ENCODE data around the gene PPEF2.

DNA sequence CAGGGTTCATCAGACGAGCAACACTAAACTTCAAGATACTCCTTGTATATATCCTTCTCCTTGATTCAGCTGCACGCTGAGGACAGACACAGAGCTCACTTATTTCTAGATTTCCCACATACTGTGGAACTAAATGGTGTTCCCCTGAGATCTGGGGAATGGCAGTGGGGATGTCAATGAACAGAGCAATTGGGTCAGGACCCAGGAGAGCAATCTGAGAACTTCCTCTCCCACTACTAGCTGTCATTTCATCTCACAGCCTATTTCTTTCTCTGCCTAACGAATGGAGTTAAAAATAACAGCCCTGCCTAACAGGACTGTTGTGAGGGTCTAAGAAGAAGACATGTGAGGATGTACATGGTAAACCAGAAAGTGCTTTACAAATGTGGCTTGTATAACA is 27.9 kb upstream of the PPEF2 start:
- TF ChIP-seq, protein P1, sequence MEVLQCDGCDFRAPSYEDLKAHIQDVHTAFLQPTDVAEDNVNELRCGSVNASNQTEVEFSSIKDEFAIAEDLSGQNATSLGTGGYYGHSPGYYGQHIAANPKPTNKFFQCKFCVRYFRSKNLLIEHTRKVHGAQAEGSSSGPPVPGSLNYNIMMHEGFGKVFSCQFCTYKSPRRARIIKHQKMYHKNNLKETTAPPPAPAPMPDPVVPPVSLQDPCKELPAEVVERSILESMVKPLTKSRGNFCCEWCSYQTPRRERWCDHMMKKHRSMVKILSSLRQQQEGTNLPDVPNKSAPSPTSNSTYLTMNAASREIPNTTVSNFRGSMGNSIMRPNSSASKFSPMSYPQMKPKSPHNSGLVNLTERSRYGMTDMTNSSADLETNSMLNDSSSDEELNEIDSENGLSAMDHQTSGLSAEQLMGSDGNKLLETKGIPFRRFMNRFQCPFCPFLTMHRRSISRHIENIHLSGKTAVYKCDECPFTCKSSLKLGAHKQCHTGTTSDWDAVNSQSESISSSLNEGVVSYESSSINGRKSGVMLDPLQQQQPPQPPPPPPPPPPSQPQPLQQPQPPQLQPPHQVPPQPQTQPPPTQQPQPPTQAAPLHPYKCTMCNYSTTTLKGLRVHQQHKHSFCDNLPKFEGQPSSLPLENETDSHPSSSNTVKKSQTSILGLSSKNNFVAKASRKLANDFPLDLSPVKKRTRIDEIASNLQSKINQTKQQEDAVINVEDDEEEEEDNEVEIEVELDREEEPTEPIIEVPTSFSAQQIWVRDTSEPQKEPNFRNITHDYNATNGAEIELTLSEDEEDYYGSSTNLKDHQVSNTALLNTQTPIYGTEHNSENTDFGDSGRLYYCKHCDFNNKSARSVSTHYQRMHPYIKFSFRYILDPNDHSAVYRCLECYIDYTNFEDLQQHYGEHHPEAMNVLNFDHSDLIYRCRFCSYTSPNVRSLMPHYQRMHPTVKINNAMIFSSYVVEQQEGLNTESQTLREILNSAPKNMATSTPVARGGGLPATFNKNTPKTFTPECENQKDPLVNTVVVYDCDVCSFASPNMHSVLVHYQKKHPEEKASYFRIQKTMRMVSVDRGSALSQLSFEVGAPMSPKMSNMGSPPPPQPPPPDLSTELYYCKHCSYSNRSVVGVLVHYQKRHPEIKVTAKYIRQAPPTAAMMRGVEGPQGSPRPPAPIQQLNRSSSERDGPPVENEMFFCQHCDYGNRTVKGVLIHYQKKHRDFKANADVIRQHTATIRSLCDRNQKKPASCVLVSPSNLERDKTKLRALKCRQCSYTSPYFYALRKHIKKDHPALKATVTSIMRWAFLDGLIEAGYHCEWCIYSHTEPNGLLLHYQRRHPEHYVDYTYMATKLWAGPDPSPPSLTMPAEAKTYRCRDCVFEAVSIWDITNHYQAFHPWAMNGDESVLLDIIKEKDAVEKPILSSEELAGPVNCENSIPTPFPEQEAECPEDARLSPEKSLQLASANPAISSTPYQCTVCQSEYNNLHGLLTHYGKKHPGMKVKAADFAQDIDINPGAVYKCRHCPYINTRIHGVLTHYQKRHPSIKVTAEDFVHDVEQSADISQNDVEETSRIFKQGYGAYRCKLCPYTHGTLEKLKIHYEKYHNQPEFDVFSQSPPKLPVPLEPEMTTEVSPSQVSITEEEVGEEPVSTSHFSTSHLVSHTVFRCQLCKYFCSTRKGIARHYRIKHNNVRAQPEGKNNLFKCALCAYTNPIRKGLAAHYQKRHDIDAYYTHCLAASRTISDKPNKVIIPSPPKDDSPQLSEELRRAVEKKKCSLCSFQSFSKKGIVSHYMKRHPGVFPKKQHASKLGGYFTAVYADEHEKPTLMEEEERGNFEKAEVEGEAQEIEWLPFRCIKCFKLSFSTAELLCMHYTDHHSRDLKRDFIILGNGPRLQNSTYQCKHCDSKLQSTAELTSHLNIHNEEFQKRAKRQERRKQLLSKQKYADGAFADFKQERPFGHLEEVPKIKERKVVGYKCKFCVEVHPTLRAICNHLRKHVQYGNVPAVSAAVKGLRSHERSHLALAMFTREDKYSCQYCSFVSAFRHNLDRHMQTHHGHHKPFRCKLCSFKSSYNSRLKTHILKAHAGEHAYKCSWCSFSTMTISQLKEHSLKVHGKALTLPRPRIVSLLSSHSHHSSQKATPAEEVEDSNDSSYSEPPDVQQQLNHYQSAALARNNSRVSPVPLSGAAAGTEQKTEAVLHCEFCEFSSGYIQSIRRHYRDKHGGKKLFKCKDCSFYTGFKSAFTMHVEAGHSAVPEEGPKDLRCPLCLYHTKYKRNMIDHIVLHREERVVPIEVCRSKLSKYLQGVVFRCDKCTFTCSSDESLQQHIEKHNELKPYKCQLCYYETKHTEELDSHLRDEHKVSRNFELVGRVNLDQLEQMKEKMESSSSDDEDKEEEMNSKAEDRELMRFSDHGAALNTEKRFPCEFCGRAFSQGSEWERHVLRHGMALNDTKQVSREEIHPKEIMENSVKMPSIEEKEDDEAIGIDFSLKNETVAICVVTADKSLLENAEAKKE (CRISPR knock-in tag; IDR thresholded peaks at IDR 0.05) = no peak
- TF ChIP-seq, protein P2, sequence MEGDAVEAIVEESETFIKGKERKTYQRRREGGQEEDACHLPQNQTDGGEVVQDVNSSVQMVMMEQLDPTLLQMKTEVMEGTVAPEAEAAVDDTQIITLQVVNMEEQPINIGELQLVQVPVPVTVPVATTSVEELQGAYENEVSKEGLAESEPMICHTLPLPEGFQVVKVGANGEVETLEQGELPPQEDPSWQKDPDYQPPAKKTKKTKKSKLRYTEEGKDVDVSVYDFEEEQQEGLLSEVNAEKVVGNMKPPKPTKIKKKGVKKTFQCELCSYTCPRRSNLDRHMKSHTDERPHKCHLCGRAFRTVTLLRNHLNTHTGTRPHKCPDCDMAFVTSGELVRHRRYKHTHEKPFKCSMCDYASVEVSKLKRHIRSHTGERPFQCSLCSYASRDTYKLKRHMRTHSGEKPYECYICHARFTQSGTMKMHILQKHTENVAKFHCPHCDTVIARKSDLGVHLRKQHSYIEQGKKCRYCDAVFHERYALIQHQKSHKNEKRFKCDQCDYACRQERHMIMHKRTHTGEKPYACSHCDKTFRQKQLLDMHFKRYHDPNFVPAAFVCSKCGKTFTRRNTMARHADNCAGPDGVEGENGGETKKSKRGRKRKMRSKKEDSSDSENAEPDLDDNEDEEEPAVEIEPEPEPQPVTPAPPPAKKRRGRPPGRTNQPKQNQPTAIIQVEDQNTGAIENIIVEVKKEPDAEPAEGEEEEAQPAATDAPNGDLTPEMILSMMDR (conservative IDR thresholded peaks at IDR 0.05; ENCODE audit: low read depth in 2 of 2) = no peak
- TF ChIP-seq POLR2AphosphoS5 (IDR thresholded peaks at IDR 0.05; ENCODE audit: low read depth) (no peak), CREB1 (CRISPR knock-in tag; IDR thresholded peaks at IDR 0.05; ENCODE audit: low read depth) (no peak), EZH2 (IDR thresholded peaks at IDR 0.05; ENCODE audit: low read depth, unreplicated experiment) (no peak), JUNB (IDR thresholded peaks at IDR 0.05; ENCODE audit: unreplicated experiment) (no peak), ZNF114 (CRISPR knock-in tag; IDR thresholded peaks at IDR 0.05) (no peak), EZH2phosphoT487 (IDR thresholded peaks at IDR 0.05; ENCODE audit: unreplicated experiment) (no peak), ZNF331 (CRISPR knock-in tag; IDR thresholded peaks at IDR 0.05; ENCODE audit: low read depth) (no peak), NANOG (IDR thresholded peaks at IDR 0.05; ENCODE audit: borderline replicate concordance) (no peak)
- TF ChIP-seq, protein P3, sequence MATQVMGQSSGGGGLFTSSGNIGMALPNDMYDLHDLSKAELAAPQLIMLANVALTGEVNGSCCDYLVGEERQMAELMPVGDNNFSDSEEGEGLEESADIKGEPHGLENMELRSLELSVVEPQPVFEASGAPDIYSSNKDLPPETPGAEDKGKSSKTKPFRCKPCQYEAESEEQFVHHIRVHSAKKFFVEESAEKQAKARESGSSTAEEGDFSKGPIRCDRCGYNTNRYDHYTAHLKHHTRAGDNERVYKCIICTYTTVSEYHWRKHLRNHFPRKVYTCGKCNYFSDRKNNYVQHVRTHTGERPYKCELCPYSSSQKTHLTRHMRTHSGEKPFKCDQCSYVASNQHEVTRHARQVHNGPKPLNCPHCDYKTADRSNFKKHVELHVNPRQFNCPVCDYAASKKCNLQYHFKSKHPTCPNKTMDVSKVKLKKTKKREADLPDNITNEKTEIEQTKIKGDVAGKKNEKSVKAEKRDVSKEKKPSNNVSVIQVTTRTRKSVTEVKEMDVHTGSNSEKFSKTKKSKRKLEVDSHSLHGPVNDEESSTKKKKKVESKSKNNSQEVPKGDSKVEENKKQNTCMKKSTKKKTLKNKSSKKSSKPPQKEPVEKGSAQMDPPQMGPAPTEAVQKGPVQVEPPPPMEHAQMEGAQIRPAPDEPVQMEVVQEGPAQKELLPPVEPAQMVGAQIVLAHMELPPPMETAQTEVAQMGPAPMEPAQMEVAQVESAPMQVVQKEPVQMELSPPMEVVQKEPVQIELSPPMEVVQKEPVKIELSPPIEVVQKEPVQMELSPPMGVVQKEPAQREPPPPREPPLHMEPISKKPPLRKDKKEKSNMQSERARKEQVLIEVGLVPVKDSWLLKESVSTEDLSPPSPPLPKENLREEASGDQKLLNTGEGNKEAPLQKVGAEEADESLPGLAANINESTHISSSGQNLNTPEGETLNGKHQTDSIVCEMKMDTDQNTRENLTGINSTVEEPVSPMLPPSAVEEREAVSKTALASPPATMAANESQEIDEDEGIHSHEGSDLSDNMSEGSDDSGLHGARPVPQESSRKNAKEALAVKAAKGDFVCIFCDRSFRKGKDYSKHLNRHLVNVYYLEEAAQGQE (IDR thresholded peaks at IDR 0.05; ENCODE audit: unreplicated experiment) = no peak
- TF ChIP-seq, protein P4, sequence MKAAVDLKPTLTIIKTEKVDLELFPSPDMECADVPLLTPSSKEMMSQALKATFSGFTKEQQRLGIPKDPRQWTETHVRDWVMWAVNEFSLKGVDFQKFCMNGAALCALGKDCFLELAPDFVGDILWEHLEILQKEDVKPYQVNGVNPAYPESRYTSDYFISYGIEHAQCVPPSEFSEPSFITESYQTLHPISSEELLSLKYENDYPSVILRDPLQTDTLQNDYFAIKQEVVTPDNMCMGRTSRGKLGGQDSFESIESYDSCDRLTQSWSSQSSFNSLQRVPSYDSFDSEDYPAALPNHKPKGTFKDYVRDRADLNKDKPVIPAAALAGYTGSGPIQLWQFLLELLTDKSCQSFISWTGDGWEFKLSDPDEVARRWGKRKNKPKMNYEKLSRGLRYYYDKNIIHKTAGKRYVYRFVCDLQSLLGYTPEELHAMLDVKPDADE (IDR thresholded peaks at IDR 0.05) = no peak
